Measurements from ENCODE around the gene F2RL1. TPM values are rescaled to one million over a fixed set of nuclear protein-coding genes. Genes with fewer than 3 reads are reported as not detected.

The F2RL1 gene
- total and polyA plus RNA-seq, 2 of the 13 experiments (the other 11 are each of a cell fraction or from before 2014, with no cell fraction given) = 9.9 to 23.0 TPM

DNA sequence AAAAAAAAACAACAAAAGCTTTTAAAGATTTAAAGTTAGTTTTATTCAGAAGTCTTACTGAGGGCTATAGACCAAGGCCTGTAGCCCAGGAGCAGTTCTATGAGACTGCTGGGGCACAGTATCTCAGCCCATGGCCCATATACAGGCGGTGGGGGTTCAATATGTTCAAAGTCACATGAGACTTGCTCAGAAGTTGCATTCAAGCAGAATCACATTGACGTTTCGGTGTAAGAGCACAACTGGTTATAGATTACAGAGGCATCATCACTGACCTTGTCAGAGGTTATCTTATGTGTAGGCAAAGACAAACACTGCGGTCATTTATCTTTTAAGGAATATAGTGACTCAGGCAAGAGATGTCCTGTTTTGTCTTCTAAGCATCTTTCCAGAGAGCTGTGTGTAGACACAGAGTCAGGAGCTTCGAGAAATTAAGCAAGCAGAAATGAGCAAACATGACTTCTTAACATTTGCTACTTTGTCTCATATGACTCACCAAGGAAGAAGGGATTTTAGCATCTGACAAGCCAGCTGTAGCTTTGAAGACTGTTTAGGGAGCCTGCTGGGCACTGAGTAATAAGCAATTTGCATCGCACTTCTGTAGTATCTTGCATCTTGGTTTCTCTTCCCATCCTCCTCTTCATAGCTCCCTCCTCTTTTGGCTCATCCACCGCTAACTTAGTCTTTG, 12.9 kb upstream of the F2RL1 start (continued):
- TF ChIP-seq ZNF326 (CRISPR knock-in tag; IDR thresholded peaks at IDR 0.05; ENCODE audit: borderline replicate concordance) (no peak), ZNF614 (CRISPR knock-in tag; IDR thresholded peaks at IDR 0.05; ENCODE audit: borderline replicate concordance) (no peak), MBNL3 (CRISPR knock-in tag; conservative IDR thresholded peaks at IDR 0.05) (no peak), HDAC1 (CRISPR knock-in tag; IDR thresholded peaks at IDR 0.05) (no peak), GMEB1 (CRISPR knock-in tag; IDR thresholded peaks at IDR 0.05; ENCODE audit: borderline replicate concordance) (no peak), RNF2 (conservative IDR thresholded peaks at IDR 0.05; ENCODE audit: low read depth) (no peak), SRSF4 (IDR thresholded peaks at IDR 0.05; ENCODE audit: low read depth, low read length, poor library complexity, severe bottlenecking) (no peak), HNRNPLL (IDR thresholded peaks at IDR 0.05; ENCODE audit: low read depth, low read length, poor library complexity, severe bottlenecking) (no peak), HES4 (CRISPR knock-in tag; IDR thresholded peaks at IDR 0.05; ENCODE audit: borderline replicate concordance) (no peak), GLI4 (CRISPR knock-in tag; IDR thresholded peaks at IDR 0.05; ENCODE audit: borderline replicate concordance) (no peak), NR1H2 (CRISPR knock-in tag; IDR thresholded peaks at IDR 0.05; ENCODE audit: borderline replicate concordance, low read depth) (no peak), ZBTB8A (CRISPR knock-in tag; IDR thresholded peaks at IDR 0.05; ENCODE audit: borderline replicate concordance, low read depth) (no peak), SMAD9 (CRISPR knock-in tag; IDR thresholded peaks at IDR 0.05) (no peak), TOE1 (CRISPR knock-in tag; IDR thresholded peaks at IDR 0.05) (no peak), NCOA5 (CRISPR knock-in tag; IDR thresholded peaks at IDR 0.05) (no peak)
- TF ChIP-seq, protein P1, sequence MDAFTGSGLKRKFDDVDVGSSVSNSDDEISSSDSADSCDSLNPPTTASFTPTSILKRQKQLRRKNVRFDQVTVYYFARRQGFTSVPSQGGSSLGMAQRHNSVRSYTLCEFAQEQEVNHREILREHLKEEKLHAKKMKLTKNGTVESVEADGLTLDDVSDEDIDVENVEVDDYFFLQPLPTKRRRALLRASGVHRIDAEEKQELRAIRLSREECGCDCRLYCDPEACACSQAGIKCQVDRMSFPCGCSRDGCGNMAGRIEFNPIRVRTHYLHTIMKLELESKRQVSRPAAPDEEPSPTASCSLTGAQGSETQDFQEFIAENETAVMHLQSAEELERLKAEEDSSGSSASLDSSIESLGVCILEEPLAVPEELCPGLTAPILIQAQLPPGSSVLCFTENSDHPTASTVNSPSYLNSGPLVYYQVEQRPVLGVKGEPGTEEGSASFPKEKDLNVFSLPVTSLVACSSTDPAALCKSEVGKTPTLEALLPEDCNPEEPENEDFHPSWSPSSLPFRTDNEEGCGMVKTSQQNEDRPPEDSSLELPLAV (CRISPR knock-in tag; conservative IDR thresholded peaks at IDR 0.05; ENCODE audit: low read depth) = no peak
- TF ChIP-seq, protein P2, sequence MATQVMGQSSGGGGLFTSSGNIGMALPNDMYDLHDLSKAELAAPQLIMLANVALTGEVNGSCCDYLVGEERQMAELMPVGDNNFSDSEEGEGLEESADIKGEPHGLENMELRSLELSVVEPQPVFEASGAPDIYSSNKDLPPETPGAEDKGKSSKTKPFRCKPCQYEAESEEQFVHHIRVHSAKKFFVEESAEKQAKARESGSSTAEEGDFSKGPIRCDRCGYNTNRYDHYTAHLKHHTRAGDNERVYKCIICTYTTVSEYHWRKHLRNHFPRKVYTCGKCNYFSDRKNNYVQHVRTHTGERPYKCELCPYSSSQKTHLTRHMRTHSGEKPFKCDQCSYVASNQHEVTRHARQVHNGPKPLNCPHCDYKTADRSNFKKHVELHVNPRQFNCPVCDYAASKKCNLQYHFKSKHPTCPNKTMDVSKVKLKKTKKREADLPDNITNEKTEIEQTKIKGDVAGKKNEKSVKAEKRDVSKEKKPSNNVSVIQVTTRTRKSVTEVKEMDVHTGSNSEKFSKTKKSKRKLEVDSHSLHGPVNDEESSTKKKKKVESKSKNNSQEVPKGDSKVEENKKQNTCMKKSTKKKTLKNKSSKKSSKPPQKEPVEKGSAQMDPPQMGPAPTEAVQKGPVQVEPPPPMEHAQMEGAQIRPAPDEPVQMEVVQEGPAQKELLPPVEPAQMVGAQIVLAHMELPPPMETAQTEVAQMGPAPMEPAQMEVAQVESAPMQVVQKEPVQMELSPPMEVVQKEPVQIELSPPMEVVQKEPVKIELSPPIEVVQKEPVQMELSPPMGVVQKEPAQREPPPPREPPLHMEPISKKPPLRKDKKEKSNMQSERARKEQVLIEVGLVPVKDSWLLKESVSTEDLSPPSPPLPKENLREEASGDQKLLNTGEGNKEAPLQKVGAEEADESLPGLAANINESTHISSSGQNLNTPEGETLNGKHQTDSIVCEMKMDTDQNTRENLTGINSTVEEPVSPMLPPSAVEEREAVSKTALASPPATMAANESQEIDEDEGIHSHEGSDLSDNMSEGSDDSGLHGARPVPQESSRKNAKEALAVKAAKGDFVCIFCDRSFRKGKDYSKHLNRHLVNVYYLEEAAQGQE (IDR thresholded peaks at IDR 0.05; ENCODE audit: borderline replicate concordance in 1 of 2, low read depth in 1 of 2, low read length in 2 of 2) = no peak
- TF ChIP-seq, protein P3, sequence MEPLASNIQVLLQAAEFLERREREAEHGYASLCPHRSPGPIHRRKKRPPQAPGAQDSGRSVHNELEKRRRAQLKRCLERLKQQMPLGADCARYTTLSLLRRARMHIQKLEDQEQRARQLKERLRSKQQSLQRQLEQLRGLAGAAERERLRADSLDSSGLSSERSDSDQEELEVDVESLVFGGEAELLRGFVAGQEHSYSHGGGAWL (CRISPR knock-in tag; IDR thresholded peaks at IDR 0.05) = no peak
- TF ChIP-seq, protein P4, sequence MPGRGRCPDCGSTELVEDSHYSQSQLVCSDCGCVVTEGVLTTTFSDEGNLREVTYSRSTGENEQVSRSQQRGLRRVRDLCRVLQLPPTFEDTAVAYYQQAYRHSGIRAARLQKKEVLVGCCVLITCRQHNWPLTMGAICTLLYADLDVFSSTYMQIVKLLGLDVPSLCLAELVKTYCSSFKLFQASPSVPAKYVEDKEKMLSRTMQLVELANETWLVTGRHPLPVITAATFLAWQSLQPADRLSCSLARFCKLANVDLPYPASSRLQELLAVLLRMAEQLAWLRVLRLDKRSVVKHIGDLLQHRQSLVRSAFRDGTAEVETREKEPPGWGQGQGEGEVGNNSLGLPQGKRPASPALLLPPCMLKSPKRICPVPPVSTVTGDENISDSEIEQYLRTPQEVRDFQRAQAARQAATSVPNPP (CRISPR knock-in tag; IDR thresholded peaks at IDR 0.05) = no peak

All from HepG2 (cell line).